ENCODE data around the gene ZNF740. TPM values are rescaled to one million over a fixed set of nuclear protein-coding genes. Genes with fewer than 3 reads are reported as not detected.

ZNF740 gene
- total and polyA plus RNA-seq, 10 of the 15 experiments (the other 5 are each of a cell fraction or from before 2014, with no cell fraction given) = 1.4 to 33.6 (median 11.3) TPM

- Histone ChIP-seq H4K20me1 (ENCODE audit: control insufficient read depth, insufficient read depth) (no peaks in the 10 kb centered on the region), H3K4me2 (ENCODE audit: control insufficient read depth, insufficient read depth) (no peak overlapping the region), H3K36me3 (ENCODE audit: control insufficient read depth in 2 of 2, insufficient read depth in 2 of 2, low read length in 1 of 2) (peaks cover 48 to 62% of the 10 kb centered on the region in 2 experiments), H3K9ac (ENCODE audit: control insufficient read depth, insufficient read depth, low read length) (no peak overlapping the region), H2AFZ (ENCODE audit: control insufficient read depth, low read depth, low read length) (no peak overlapping the region), H3K27ac (ENCODE audit: control insufficient read depth, insufficient read depth) (no peak overlapping the region), H3K9me3 (replicated peaks; ENCODE audit: control insufficient read depth, insufficient read depth, low read length) (no peaks in the 10 kb centered on the region), H3K4me3 (no peak overlapping the region), H3K79me2 (ENCODE audit: control insufficient read depth, insufficient read depth, low read length) (no peaks in the 10 kb centered on the region), H3K4me1 (ENCODE audit: control insufficient read depth, insufficient read depth, low read length) (no peaks in the 10 kb centered on the region), H3K27me3 (replicated peaks in 1 of 2; ENCODE audit: control insufficient read depth in 2 of 2, insufficient read depth in 2 of 2, low read length in 1 of 2) (no peaks in the 10 kb centered on the region)
- no peak for ATAC-seq
- CTCF ChIA-PET = interaction anchor here (0.8 to 5.8 kb wide), 4 partner anchors 8 to 32 kb away, joined by 3 to 50 read pairs (median 10); no protein-coding TSS in a partner anchor
- POLR2A ChIA-PET = no interaction called here
- in situ Hi-C loops (cut with MboI) = no loop called here
- TF ChIP-seq POLR2A (IDR thresholded peaks at IDR 0.05; ENCODE audit: low read depth, low read length) = peak; percentile 50
- TF ChIP-seq POU2F2 (IDR thresholded peaks at IDR 0.05; ENCODE audit: borderline replicate concordance, low read depth, low read length) = no peak
- TF ChIP-seq ELK1 (IDR thresholded peaks at IDR 0.05; ENCODE audit: low read depth, low read length) = no peak
- TF ChIP-seq ZBED1 (IDR thresholded peaks at IDR 0.05; ENCODE audit: borderline replicate concordance) = 0 out of 2 replicates have a peak, but pooled peaks have one; percentile 26
- TF ChIP-seq, protein P1, sequence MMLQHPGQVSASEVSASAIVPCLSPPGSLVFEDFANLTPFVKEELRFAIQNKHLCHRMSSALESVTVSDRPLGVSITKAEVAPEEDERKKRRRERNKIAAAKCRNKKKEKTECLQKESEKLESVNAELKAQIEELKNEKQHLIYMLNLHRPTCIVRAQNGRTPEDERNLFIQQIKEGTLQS (IDR thresholded peaks at IDR 0.05; ENCODE audit: borderline replicate concordance, extremely low read depth, low read depth, low read length) = no peak
- TF ChIP-seq RB1 (IDR thresholded peaks at IDR 0.05; ENCODE audit: borderline replicate concordance) = no peak
- no peak for TF ChIP-seq KLF5 (IDR thresholded peaks at IDR 0.05; ENCODE audit: partially characterized antibody)
- TF ChIP-seq NKRF (conservative IDR thresholded peaks at IDR 0.05) = no peak
- TF ChIP-seq NFIC (IDR thresholded peaks at IDR 0.05; ENCODE audit: low read depth, low read length) = no peak
- TF ChIP-seq NR2C2 (IDR thresholded peaks at IDR 0.05; ENCODE audit: borderline replicate concordance, control insufficient read depth, insufficient read length, low read depth) = no peak
- TF ChIP-seq, protein P2, sequence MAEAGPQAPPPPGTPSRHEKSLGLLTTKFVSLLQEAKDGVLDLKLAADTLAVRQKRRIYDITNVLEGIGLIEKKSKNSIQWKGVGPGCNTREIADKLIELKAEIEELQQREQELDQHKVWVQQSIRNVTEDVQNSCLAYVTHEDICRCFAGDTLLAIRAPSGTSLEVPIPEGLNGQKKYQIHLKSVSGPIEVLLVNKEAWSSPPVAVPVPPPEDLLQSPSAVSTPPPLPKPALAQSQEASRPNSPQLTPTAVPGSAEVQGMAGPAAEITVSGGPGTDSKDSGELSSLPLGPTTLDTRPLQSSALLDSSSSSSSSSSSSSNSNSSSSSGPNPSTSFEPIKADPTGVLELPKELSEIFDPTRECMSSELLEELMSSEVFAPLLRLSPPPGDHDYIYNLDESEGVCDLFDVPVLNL (IDR thresholded peaks at IDR 0.05; ENCODE audit: low read depth, low read length) = no peak
- TF ChIP-seq SMARCA5 (IDR thresholded peaks at IDR 0.05) = no peak
- TF ChIP-seq POLR2AphosphoS5 (IDR thresholded peaks at IDR 0.05; ENCODE audit: low read length) = peak; percentile 0; the same call in 1 of the 2 replicates
- no peak for TF ChIP-seq TCF7 (IDR thresholded peaks at IDR 0.05; ENCODE audit: borderline replicate concordance)
- 0 out of 2 replicates have a peak, but pooled peaks have one; percentile 18 for TF ChIP-seq PML (IDR thresholded peaks at IDR 0.05; ENCODE audit: low read length)
- RAD21 ChIA-PET (ENCODE audit: unreplicated experiment) = no interaction called here
- no peak for FAIRE-seq
- 94% methylated on average over 14 of the region's 14 CpGs for WGBS (ENCODE audit: insufficient coverage, insufficient replicate concordance, low lambda C conversion rate, missing lambda C conversion rate)
- intact Hi-C loops (cut with micrococcal nuclease; ENCODE audit: unreplicated experiment) = no loop called here
- SMC1A ChIA-PET (ENCODE audit: uncharacterized antibody, unreplicated experiment) = interaction anchor here (0.9 to 5.3 kb wide), 3 partner anchors 9 to 16 kb away, joined by 3 to 17 read pairs (median 4); no protein-coding TSS in a partner anchor
- DNase-seq (ENCODE audit: low read depth, low spot score) = no peak
- BruUV-seq (replicated peaks) = TSS peak; percentile 69
These were observed 11.5 kb downstream of the ZNF740 start for GRCh38 chr12:53191885-53192530.

All from GM12878 (cell line).